A549 treated with AZD9567 at 1 μM for 4 hours (cell line): ENCODE results near the gene GPN3. TPM values are rescaled to one million over a fixed set of nuclear protein-coding genes. Genes with fewer than 3 reads are reported as not detected.

Source experiments
- total RNA-seq: library from RNA; stranded (reverse); fragments of 200-300 nt; extraction: Qiagen RNA extraction; gene quantifications from 5 replicates; pipeline ENCODE4 v1.2.3, GENCODE V29; 2022; ENCODE audit not compliant: insufficient read depth

GPN3 gene
- total RNA-seq, result 18.4 to 37.3 TPM (median 35.8 TPM) in 5 replicates

GRCh38 chr12:110468214-110469048, at the start of gene GPN3, which contains the start of gene FAM216A:
TSS of gene GPN3 (minus strand) at chr12:110468257. CDS start at chr12:110468203, 54 bp downstream.
TSS of gene FAM216A (plus strand) at chr12:110468845. CDS start at chr12:110468876, 31 bp downstream.

GRCh38 chr12:110501752-110502738, 34.0 kb upstream of the GPN3 start, which contains the start of the genes RAD9B and VPS29:
TSS of gene RAD9B (plus strand) at chr12:110502331. CDS start at chr12:110502338, 7 bp downstream.
TSS of gene VPS29 (minus strand) at chr12:110502111. CDS start at chr12:110502051, 60 bp downstream.

DNA sequence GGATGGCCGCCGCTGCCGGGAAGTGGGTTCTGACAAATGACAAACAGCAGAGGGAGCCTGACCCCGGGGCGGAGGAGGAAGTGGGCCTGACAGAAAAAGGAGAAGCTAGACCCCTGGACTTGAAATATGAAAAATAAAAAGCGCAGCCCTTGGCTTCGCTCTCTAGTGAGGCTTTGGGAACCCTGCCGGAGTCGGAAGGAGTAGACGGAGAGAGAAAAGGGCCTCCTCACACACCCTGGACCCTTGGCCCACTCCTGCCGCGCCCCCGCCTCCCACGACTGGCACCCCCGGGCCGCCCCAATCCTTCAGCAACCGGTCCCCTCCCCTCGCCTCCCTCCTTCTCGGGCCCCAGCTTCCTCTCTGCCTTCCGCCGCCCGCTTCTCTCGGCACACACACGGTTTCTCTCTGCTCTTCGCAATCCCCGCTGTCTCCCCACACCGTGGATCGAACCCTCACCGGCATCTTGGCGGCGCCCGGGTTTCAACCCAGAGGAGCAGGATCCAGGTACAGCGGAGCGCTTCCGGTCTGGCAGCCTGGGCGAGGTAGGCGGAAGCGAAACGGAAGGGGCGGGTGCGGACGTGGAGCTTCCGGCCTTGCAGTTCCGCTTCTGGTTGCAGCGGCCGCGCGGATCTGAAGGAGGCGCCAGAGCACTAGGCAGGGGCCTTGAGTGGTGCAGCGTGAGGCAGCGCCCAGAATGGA, 18.1 kb downstream of the GPN3 start, which contains the start of gene ARPC3:
Gene ARPC3, minus strand, starts transcription at position 539 of the 699 bp plus-strand sequence. Its CDS starts 77 bp downstream, at position 462.

DNA sequence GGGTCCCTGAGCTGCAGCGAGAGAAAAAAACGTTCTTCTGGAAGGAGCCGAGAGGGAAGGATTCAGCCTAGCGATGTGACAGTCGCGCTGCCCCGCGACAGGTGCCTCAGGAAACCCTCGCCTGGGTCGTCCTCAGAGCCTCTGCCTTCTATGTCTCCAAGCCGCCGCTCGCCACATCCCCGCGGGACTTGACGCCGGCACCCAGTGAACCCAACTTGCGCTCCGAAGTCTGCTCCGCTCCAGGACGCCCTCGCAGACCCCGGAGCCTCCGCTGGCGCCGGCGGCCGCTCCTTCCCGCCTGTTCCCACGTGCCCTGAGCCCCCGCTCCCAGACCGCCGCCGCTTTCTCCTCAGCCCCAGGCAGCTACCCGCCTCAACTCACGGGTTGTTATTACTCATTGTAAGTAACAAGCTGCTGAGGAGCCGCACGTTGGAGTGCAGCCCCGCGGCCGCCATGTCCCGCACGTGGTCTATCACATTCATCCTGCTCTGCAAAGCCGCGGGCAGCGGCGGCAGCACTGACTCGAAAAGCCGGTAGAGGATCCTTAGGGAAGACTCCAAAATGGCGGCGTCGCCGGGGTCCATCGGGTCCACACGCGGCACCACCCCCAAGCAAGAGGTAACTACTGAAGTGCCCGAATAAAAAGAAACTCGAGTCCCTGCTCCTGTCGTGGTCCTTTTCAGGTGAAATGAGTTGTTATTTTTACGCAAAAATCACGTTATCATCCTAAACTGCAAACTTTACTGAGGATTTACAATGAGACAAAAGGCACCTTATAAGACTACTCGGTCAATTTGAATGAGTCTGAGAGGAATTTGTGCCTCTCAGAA, 64.7 kb downstream of the GPN3 start, which contains the start of gene ANAPC7:
Gene ANAPC7, minus strand, starts transcription at position 563 of the 830 bp plus-strand sequence. Its CDS starts 81 bp downstream, at position 482.

Other genes starting within 250 kb of the GPN3 start
- gene ATP2A2, start 187.0 kb downstream of the GPN3 start, total RNA-seq, result 248 to 299 TPM (median 282 TPM) in 5 replicates
- 50.5 to 55.6 TPM (median 53.7 TPM) in 5 replicates for gene ANAPC7, start 64.5 kb downstream of the GPN3 start, total RNA-seq
- gene ARPC3, start 17.9 kb downstream of the GPN3 start, total RNA-seq, result 434 to 614 TPM (median 442 TPM) in 5 replicates
- gene FAM216A, start 588 bp upstream of the GPN3 start, total RNA-seq, result 14.0 to 21.0 TPM (median 19.4 TPM) in 5 replicates
- 145 to 192 TPM (median 154 TPM) in 5 replicates for gene VPS29, start 33.9 kb upstream of the GPN3 start, total RNA-seq
- 0.26 to 0.40 TPM (median 0.32 TPM) in 4 of 5 replicates, not detected in the other for gene RAD9B, start 34.1 kb upstream of the GPN3 start, total RNA-seq
- gene PPTC7, start 115.1 kb upstream of the GPN3 start, total RNA-seq, result 21.4 to 29.7 TPM (median 26.7 TPM) in 5 replicates
- gene TCTN1, start 145.9 kb upstream of the GPN3 start, total RNA-seq, result 17.9 to 33.0 TPM (median 31.7 TPM) in 5 replicates
- gene HVCN1, start 220.9 kb upstream of the GPN3 start, total RNA-seq, result 0.69 to 0.88 TPM (median 0.77 TPM) in 4 of 5 replicates, not detected in the other